ENCODE results near the gene RDH5. TPM values are rescaled to one million over a fixed set of nuclear protein-coding genes. Genes with fewer than 3 reads are reported as not detected.

The RDH5 gene
- total RNA-seq, 2 experiments from 2014 or later: 2.1 to 2.6 TPM

GRCh38 chr12:55717011-55718007, 2.9 kb upstream of the RDH5 start:
- peaks cover 3% of the 10 kb centered on the region for H3K36me3 Mint-ChIP-seq (ENCODE audit: low read depth)
- intact Hi-C loops (cut with micrococcal nuclease): loop anchor here (5.0 kb wide), 1 partner anchor 730 kb away; no protein-coding TSS in a partner anchor
- DNase-seq: peak; percentile 47
- peak overlapping the region; percentile 92 for H3K4me3 Mint-ChIP-seq
- H3K9me3 Mint-ChIP-seq: no peaks in the 10 kb centered on the region
- H3K27ac Mint-ChIP-seq: peak overlapping the region; percentile 91
- no peaks in the 10 kb centered on the region for H3K27me3 Mint-ChIP-seq (ENCODE audit: low read depth)
- H3K4me1 Mint-ChIP-seq (ENCODE audit: low read depth): peaks cover 28% of the 10 kb centered on the region
- CTCF ChIA-PET: interaction anchor here (0.6 to 3.5 kb wide), 6 partner anchors 13 to 1099 kb away, joined by 3 to 32 read pairs (median 6); partner anchors contain the start of genes ANKRD52 and CD63

GRCh38 chr12:55718015-55718414, 2.2 kb upstream of the RDH5 start:
- intact Hi-C loops (cut with micrococcal nuclease): loop anchor here (5.0 kb wide), 1 partner anchor 731 kb away; no protein-coding TSS in a partner anchor
- Mint-ChIP-seq H3K4me1 (ENCODE audit: low read depth) (peaks cover 28% of the 10 kb centered on the region), H3K9me3 (no peaks in the 10 kb centered on the region)

GRCh38 chr12:55718624-55719275, 1.4 kb upstream of the RDH5 start:
- no peak for DNase-seq
- Mint-ChIP-seq H3K36me3 (ENCODE audit: low read depth) (peaks cover 5% of the 10 kb centered on the region), H3K27ac (peak overlapping the region; percentile 18), H3K4me3 (no peak overlapping the region), H3K4me1 (ENCODE audit: low read depth) (peaks cover 28% of the 10 kb centered on the region), H3K27me3 (ENCODE audit: low read depth) (no peaks in the 10 kb centered on the region), H3K9me3 (no peaks in the 10 kb centered on the region)
- CTCF ChIA-PET: interaction anchor here (0.6 to 2.7 kb wide), 3 partner anchors 9 to 20 kb away, joined by 3 to 23 read pairs (median 10); partner anchors contain the start of gene CD63
- intact Hi-C loops (cut with micrococcal nuclease): loop anchor here (5.0 kb wide), 1 partner anchor 731 kb away; no protein-coding TSS in a partner anchor

More at GRCh38 chr12:55718015-55718414, 2.2 kb upstream of the RDH5 start:
- peaks cover 3% of the 10 kb centered on the region for H3K36me3 Mint-ChIP-seq (ENCODE audit: low read depth)
- CTCF ChIA-PET: interaction anchor here (0.6 to 3.5 kb wide), 5 partner anchors 8 to 1098 kb away, joined by 3 to 32 read pairs (median 7); partner anchors contain the start of gene CD63
- peak overlapping the region; percentile 91 for H3K27ac Mint-ChIP-seq
- no peak for DNase-seq
- H3K4me3 Mint-ChIP-seq: peak overlapping the region; percentile 92
- H3K27me3 Mint-ChIP-seq (ENCODE audit: low read depth): no peaks in the 10 kb centered on the region

- peaks cover 28% of the 10 kb centered on the region for H3K4me1 Mint-ChIP-seq (ENCODE audit: low read depth)
Measured at GRCh38 chr12:55719371-55719770, 822 bp upstream of the RDH5 start.

GRCh38 chr12:55720894-55721444, 776 bp downstream of the RDH5 start:
- Mint-ChIP-seq H3K36me3 (ENCODE audit: low read depth) (peaks cover 2% of the 10 kb centered on the region), H3K9me3 (no peaks in the 10 kb centered on the region), H3K4me1 (ENCODE audit: low read depth) (peaks cover 20% of the 10 kb centered on the region), H3K27me3 (ENCODE audit: low read depth) (no peaks in the 10 kb centered on the region), H3K27ac (no peak overlapping the region), H3K4me3 (no peak overlapping the region)
- intact Hi-C loops (cut with micrococcal nuclease): no loop called here
- DNase-seq: no peak
- CTCF ChIA-PET: interaction anchor here (2.7 kb wide), 1 partner anchor 17 kb away, joined by 23 read pairs; no protein-coding TSS in a partner anchor

More at GRCh38 chr12:55719371-55719770, 822 bp upstream of the RDH5 start:
- Mint-ChIP-seq H3K9me3 (no peaks in the 10 kb centered on the region), H3K27ac (no peak overlapping the region), H3K36me3 (ENCODE audit: low read depth) (peaks cover 5% of the 10 kb centered on the region), H3K4me3 (no peak overlapping the region), H3K27me3 (ENCODE audit: low read depth) (no peaks in the 10 kb centered on the region)
- no peak for DNase-seq
- CTCF ChIA-PET: interaction anchor here (0.7 to 2.7 kb wide), 3 partner anchors 10 to 62 kb away, joined by 3 to 23 read pairs (median 4); no protein-coding TSS in a partner anchor
- intact Hi-C loops (cut with micrococcal nuclease): loop anchor here (5.0 kb wide), 1 partner anchor 732 kb away; no protein-coding TSS in a partner anchor

- intact Hi-C loops (cut with micrococcal nuclease): no loop called here
Measured at GRCh38 chr12:55721601-55722213, 1.5 kb downstream of the RDH5 start.

GRCh38 chr12:55722948-55723347, 2.8 kb downstream of the RDH5 start:
- H3K4me1 Mint-ChIP-seq (ENCODE audit: low read depth): peaks cover 23% of the 10 kb centered on the region
- no peaks in the 10 kb centered on the region for H3K27me3 Mint-ChIP-seq (ENCODE audit: low read depth)
- H3K36me3 Mint-ChIP-seq (ENCODE audit: low read depth): peaks cover 2% of the 10 kb centered on the region
- intact Hi-C loops (cut with micrococcal nuclease): no loop called here
- DNase-seq: no peak
- no peak overlapping the region for H3K4me3 Mint-ChIP-seq
- no peaks in the 10 kb centered on the region for H3K9me3 Mint-ChIP-seq
- CTCF ChIA-PET: interaction anchor here (1.0 to 1.3 kb wide), 2 partner anchors 15 to 217 kb away, joined by 3 to 4 read pairs; no protein-coding TSS in a partner anchor
- H3K27ac Mint-ChIP-seq: no peak overlapping the region

More at GRCh38 chr12:55721601-55722213, 1.5 kb downstream of the RDH5 start:
- DNase-seq: no peak
- CTCF ChIA-PET: interaction anchor here (0.8 to 1.3 kb wide), 2 partner anchors 64 to 219 kb away, joined by 3 to 4 read pairs; no protein-coding TSS in a partner anchor
- Mint-ChIP-seq H3K4me1 (ENCODE audit: low read depth) (peaks cover 24% of the 10 kb centered on the region), H3K36me3 (ENCODE audit: low read depth) (peaks cover 2% of the 10 kb centered on the region), H3K27me3 (ENCODE audit: low read depth) (no peaks in the 10 kb centered on the region), H3K4me3 (no peak overlapping the region), H3K27ac (no peak overlapping the region), H3K9me3 (no peaks in the 10 kb centered on the region)

GRCh38 chr12:55723516-55724225, 3.5 kb downstream of the RDH5 start:
- intact Hi-C loops (cut with micrococcal nuclease): loop anchor here (1.0 kb wide), 1 partner anchor 14 kb away; no protein-coding TSS in a partner anchor
- H3K4me3 Mint-ChIP-seq: no peak overlapping the region
- H3K27me3 Mint-ChIP-seq (ENCODE audit: low read depth): no peaks in the 10 kb centered on the region
- H3K4me1 Mint-ChIP-seq (ENCODE audit: low read depth): peaks cover 16% of the 10 kb centered on the region
- DNase-seq: no peak
- peak overlapping the region; percentile 53 for H3K27ac Mint-ChIP-seq
- H3K36me3 Mint-ChIP-seq (ENCODE audit: low read depth): peaks cover 2% of the 10 kb centered on the region
- CTCF ChIA-PET: interaction anchor here (0.8 to 1.0 kb wide), 2 partner anchors 9 to 15 kb away, joined by 3 read pairs; no protein-coding TSS in a partner anchor
- H3K9me3 Mint-ChIP-seq: no peaks in the 10 kb centered on the region

- CTCF ChIA-PET: interaction anchor here (0.6 to 1.9 kb wide), 5 partner anchors 9 to 1348 kb away, joined by 3 to 27 read pairs (median 4); partner anchors contain the start of gene BLOC1S1
- Mint-ChIP-seq H3K9me3 (no peaks in the 10 kb centered on the region), H3K36me3 (ENCODE audit: low read depth) (peaks cover 2% of the 10 kb centered on the region), H3K27ac (peak overlapping the region; percentile 24), H3K4me1 (ENCODE audit: low read depth) (peaks cover 15% of the 10 kb centered on the region), H3K4me3 (no peak overlapping the region), H3K27me3 (ENCODE audit: low read depth) (no peaks in the 10 kb centered on the region)
- DNase-seq: peak; percentile 85
- intact Hi-C loops (cut with micrococcal nuclease): loop anchor here (1.0 kb wide), 1 partner anchor 13 kb away; no protein-coding TSS in a partner anchor
Measured at GRCh38 chr12:55724226-55724939, 4.2 kb downstream of the RDH5 start.

- Mint-ChIP-seq H3K4me3 (no peak overlapping the region), H3K4me1 (ENCODE audit: low read depth) (peaks cover 20% of the 10 kb centered on the region), H3K27ac (no peak overlapping the region), H3K27me3 (ENCODE audit: low read depth) (no peaks in the 10 kb centered on the region), H3K9me3 (no peaks in the 10 kb centered on the region), H3K36me3 (ENCODE audit: low read depth) (peaks cover 2% of the 10 kb centered on the region)
- no peak for DNase-seq
- CTCF ChIA-PET: interaction anchor here (0.7 to 1.9 kb wide), 5 partner anchors 9 to 202 kb away, joined by 3 to 27 read pairs (median 4); partner anchors contain the start of genes BLOC1S1 and PYM1
- intact Hi-C loops (cut with micrococcal nuclease): loop anchor here (1.0 kb wide), 1 partner anchor 12 kb away; no protein-coding TSS in a partner anchor
Measured at GRCh38 chr12:55724940-55725309, 4.7 kb downstream of the RDH5 start.

Data from activated naive CD4-positive, alpha-beta T cell treated with anti-CD3 and anti-CD28 coated beads for 36 hours (primary cell).